ENCODE measurements around the gene DACH2. TPM values are rescaled to one million over a fixed set of nuclear protein-coding genes. Genes with fewer than 3 reads are reported as not detected.

DACH2 gene
- polyA plus RNA-seq, 1 donor (not counting 4 experiments of a cell fraction or from before 2014, with no cell fraction given) = not detected

GRCh38 chrX:86148594-86148993 lies 343 bp downstream of the DACH2 start:
- Histone ChIP-seq H3K4me3 (ENCODE audit: control insufficient read depth in 2 of 3, extremely low read depth in 1 of 3, insufficient read depth in 2 of 3, low read depth in 1 of 3, low read length in 3 of 3) (peak overlapping the region; percentile 21 to 50 (median 42)), H3K4me2 (ENCODE audit: control insufficient read depth, extremely low read depth, insufficient read depth, low read depth, low read length) (peak overlapping the region; percentile 62), H3K9me3 (ENCODE audit: control insufficient read depth, low read depth, low read length) (no peaks in the 10 kb centered on the region)

DNA sequence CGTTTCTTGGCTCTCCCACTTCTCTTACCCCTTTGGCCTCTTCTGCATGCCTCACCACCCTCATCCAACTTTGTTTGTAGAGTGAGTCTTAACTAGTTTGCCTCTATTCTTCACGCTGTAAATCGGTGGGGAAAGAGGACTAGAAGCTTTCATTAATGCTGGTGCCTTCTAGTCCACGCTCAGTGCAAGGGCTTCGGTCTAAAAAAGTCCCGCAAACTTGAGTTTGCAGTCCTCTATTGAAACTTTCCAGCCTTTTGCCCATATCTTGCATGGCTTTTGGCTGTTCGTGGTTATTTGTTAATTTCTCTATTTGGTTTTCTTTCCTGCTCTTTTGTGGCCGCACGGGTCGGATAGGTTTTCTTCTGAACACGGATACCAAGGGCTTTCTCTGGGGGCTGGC lies 868 bp downstream of the DACH2 start:
- Histone ChIP-seq H3K9ac (ENCODE audit: control insufficient read depth, extremely low read depth, insufficient read depth, low read length) (no peak overlapping the region), H3K4me2 (ENCODE audit: control insufficient read depth, extremely low read depth, insufficient read depth, low read depth, low read length) (peak overlapping the region; percentile 62), H3K79me2 (ENCODE audit: control insufficient read depth, insufficient read depth, low read length) (no peaks in the 10 kb centered on the region), H3K9me3 (ENCODE audit: control insufficient read depth, low read depth, low read length) (no peaks in the 10 kb centered on the region), H3K4me1 (ENCODE audit: control insufficient read depth, extremely low read depth, insufficient read depth, low read length) (no peaks in the 10 kb centered on the region), H3K27ac (ENCODE audit: control insufficient read depth, insufficient read depth, low read length) (no peak overlapping the region), H3K36me3 (ENCODE audit: control insufficient read depth in 2 of 2, extremely low read depth in 1 of 2, insufficient read depth in 2 of 2, low read length in 2 of 2) (no peaks in the 10 kb centered on the region), H4K20me1 (ENCODE audit: control insufficient read depth, extremely low read depth, insufficient read depth, low read length) (no peaks in the 10 kb centered on the region), H3K9me1 (ENCODE audit: control insufficient read depth, extremely low read depth, insufficient read depth, low read length) (no peaks in the 10 kb centered on the region), H3K4me3 (ENCODE audit: control insufficient read depth in 2 of 3, extremely low read depth in 1 of 3, insufficient read depth in 2 of 3, low read depth in 1 of 3, low read length in 3 of 3) (peak overlapping the region in 1 of 3 experiments; percentile 50), H3K27me3 (ENCODE audit: control insufficient read depth, extremely low read depth, insufficient read depth, low read length) (peaks cover 14% of the 10 kb centered on the region), H2AFZ (ENCODE audit: control insufficient read depth, low read length) (no peak overlapping the region)
- no peak for DNase-seq (ENCODE audit: low read depth, low spot score)
- FAIRE-seq = no peak
- dilution Hi-C loops (cut with MboI; ENCODE audit: extremely low pct_ligation_motif_present, low sequenced_read_pairs) = no loop called here
- no peak for TF ChIP-seq EZH2 (IDR thresholded peaks at IDR 0.05; ENCODE audit: low read length)
- no peak for TF ChIP-seq CTCF (optimal IDR thresholded peaks at IDR 0.05 in 1 of 3, IDR thresholded peaks at IDR 0.05 in 1 of 3, conservative IDR thresholded peaks at IDR 0.05 in 1 of 3; ENCODE audit: extremely low read depth in 1 of 3, insufficient read depth in 2 of 3, low read length in 3 of 3)

More at GRCh38 chrX:86148594-86148993, 343 bp downstream of the DACH2 start:
- Histone ChIP-seq H3K9ac (ENCODE audit: control insufficient read depth, extremely low read depth, insufficient read depth, low read length) (no peak overlapping the region), H3K79me2 (ENCODE audit: control insufficient read depth, insufficient read depth, low read length) (no peaks in the 10 kb centered on the region), H2AFZ (ENCODE audit: control insufficient read depth, low read length) (peak overlapping the region; percentile 69), H4K20me1 (ENCODE audit: control insufficient read depth, extremely low read depth, insufficient read depth, low read length) (no peaks in the 10 kb centered on the region), H3K27me3 (ENCODE audit: control insufficient read depth, extremely low read depth, insufficient read depth, low read length) (peaks cover 14% of the 10 kb centered on the region), H3K27ac (ENCODE audit: control insufficient read depth, insufficient read depth, low read length) (no peak overlapping the region), H3K4me1 (ENCODE audit: control insufficient read depth, extremely low read depth, insufficient read depth, low read length) (no peaks in the 10 kb centered on the region), H3K36me3 (ENCODE audit: control insufficient read depth in 2 of 2, extremely low read depth in 1 of 2, insufficient read depth in 2 of 2, low read length in 2 of 2) (no peaks in the 10 kb centered on the region), H3K9me1 (ENCODE audit: control insufficient read depth, extremely low read depth, insufficient read depth, low read length) (no peaks in the 10 kb centered on the region)
- no peak for TF ChIP-seq CTCF (optimal IDR thresholded peaks at IDR 0.05 in 1 of 3, IDR thresholded peaks at IDR 0.05 in 1 of 3, conservative IDR thresholded peaks at IDR 0.05 in 1 of 3; ENCODE audit: extremely low read depth in 1 of 3, insufficient read depth in 2 of 3, low read length in 3 of 3)
- no peak for TF ChIP-seq EZH2 (IDR thresholded peaks at IDR 0.05; ENCODE audit: low read length)
- DNase-seq (ENCODE audit: low read depth, low spot score) = no peak
- dilution Hi-C loops (cut with MboI; ENCODE audit: extremely low pct_ligation_motif_present, low sequenced_read_pairs) = no loop called here
- FAIRE-seq = no peak
